Measurements from ENCODE around the gene LYPD6.

LYPD6 gene

GRCh38 chr2:149409506-149409905 is 79.1 kb downstream of the LYPD6 start:
- DNase-seq (ENCODE audit: low read depth in 3 of 3) = no peak

- no peak for DNase-seq (ENCODE audit: low read depth in 3 of 3)
These were observed 80.5 kb downstream of the LYPD6 start for GRCh38 chr2:149410701-149411484.

GRCh38 chr2:149413487-149413886 is 83.1 kb downstream of the LYPD6 start:
- no peak for DNase-seq (ENCODE audit: low read depth in 3 of 3)

DNA sequence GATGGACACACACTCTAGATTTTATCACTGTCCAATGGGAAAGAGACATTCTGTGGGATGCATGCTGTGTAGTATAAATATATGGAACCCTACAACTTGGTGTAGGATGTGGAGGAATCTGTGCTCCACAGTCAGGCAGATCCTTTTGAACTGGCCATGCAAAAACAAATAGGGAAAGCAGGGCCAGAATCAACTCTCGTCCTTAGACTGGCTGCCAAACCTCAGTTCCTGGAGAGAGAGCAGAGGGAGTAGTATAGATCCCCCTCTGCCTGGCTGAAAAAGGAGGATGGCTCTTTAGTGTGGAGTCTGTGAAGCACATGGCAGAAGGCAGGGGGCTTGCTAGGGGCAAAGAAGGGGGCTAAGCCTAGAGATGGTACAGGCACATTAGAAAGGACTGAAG is 84.7 kb downstream of the LYPD6 start:
- no peak for DNase-seq (ENCODE audit: low read depth in 3 of 3)

DNA sequence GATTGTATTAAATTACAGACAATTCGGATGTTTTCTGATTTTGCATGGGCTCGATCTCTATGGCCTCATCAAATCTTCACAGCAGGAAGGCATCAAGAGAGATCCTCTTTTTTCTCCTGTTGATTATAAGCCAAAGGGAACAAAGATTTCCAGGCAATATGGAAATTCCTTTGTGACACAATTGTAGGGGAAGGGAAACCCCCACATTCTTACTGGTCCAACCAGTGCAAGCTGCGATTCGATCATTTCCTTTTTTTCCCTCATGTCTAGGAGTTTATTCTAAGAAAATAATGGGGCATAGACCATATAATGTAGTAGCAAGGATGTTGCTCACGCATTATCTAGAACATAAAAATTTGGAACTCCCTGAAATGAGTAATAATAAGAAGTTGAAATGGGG is 87.7 kb downstream of the LYPD6 start:
- no peak for DNase-seq (ENCODE audit: low read depth in 3 of 3)

DNA sequence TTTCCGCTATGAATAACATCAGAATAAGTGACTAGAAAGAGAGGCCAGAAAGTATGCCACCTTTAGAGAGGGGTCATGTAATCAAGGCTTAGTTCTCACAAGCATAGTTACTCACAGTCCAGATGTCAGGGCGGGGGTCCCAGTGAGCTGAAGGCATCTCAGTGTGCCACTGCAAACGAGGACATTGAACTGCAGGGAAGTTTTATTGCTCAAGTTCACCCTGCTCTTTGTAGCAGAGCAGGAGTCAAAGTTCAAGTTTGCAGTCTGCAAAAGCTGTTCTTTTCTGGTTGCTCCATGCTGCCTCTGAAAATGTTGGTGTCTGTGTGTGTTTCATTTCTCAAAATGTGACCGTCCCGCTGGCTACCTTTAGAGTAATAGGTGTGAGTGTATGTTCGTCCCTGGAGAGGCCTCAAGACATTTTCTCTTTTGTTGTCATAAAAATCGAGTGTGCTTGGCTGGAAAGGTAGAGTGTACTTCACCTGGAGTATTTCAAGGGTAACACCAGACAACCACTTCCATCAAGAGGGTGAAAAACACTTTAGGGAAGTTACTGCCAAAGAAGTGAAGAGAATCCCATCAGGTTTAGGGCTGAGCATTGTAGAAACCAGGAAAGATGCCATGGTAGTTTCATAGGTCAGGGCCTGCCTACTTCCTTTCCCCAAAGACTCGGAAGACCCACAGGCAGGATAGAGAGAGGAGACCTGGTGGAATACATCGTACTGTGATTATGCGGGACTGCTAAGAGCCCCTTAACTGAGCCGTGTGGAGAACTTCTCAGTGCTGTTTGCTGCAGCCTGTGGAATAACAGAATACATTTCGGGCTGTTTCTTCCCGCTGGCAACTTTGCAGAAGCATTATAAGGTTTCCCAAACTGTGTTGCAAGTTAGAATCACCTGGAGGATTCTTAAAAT is 89.9 kb downstream of the LYPD6 start:
- DNase-seq (ENCODE audit: low read depth in 3 of 3) = no peak

DNA sequence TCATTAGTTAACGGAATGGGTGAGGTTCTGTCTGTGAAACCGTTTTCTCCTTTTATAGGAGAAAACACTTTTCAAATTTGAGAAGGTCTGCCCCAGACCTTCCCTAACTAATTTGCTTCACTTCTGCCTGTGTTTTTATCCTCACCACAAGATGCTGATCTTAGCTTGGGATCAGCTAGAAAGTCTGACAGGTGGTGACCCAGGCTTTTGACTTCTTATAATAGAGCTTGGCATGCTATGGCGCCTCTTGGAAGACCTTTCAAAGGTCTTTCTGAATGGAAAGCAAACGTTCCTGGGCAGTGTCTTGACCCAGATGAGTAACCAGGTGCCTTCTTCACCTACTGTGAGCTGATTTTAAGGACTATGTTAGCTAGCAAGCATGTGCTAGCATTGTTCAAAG is 91.4 kb downstream of the LYPD6 start:
- no peak for DNase-seq (ENCODE audit: low read depth in 3 of 3)

DNA sequence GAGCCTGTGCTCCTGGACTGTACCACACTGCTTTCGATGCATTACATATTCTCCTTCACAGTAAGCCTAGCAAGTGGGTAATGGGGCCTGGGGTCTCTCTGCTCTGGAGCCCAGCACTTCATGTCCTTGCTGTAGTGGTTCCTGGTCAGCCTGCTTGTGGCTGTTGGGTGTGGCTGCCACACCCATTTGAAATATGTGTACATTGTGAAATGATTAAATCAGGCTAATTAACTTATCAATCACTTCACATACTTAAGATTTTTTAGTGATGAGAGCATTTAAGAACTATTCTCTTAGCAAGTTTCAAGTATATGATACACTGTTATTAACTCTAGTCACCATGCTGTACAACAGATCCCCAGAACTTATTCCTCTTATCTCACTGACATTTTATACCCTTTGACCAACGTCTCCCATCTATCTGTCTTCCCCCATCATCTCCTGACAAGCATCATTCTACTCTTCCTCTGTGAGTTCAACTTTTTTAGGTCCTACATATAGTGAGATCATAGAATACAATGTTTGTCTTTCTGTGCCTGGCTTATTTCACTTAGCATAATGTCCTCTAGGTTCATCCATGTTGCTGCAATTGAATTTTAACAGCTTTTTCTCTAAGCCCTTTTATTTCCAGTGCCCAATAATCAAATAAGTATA is 92.1 kb downstream of the LYPD6 start:
- no peak for DNase-seq (ENCODE audit: low read depth in 3 of 3)

- DNase-seq (ENCODE audit: low read depth in 3 of 3) = no peak
These were observed 92.6 kb downstream of the LYPD6 start for GRCh38 chr2:149422991-149423338.

DNA sequence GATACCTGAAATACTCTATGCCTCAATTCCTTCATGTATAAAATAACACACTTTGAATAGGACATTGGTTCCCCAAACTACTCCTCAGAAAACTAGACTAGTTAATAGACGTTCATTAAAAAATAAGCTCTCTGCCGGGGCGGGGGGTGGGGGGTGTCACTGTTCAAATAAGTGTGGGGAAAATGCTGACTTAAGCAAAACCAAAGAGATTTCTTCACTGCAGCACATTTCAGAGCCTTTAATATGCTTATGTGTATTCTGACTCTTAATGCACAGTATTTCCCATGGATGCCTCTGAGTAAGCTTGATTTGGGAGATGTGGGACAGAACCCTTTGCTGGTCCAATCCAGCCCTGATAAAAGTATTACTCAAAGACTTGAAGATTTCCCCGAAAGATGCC is 93.2 kb downstream of the LYPD6 start:
- DNase-seq (ENCODE audit: low read depth in 3 of 3) = no peak

DNA sequence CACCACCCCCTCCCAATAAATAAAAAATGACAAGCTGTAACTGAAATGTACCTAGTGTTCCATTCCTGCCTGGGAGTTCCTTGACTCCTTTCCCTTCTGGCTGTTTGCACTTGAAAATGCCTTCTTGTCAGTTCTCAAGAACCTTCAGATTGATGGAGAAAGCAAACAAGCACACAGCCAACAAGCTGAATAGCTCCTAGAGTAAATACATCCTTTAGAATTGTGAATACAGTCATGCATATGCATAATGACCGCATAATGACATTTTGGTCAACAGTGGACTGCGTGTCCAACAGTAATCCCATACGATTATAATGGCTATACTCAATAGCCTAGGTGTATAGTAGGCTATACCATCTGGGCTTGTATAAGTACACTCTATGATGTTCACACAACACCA is 97.0 kb downstream of the LYPD6 start:
- DNase-seq (ENCODE audit: low read depth in 3 of 3) = no peak

GRCh38 chr2:149428783-149429182 is 98.4 kb downstream of the LYPD6 start:
- DNase-seq (ENCODE audit: low read depth in 3 of 3) = no peak

DNA sequence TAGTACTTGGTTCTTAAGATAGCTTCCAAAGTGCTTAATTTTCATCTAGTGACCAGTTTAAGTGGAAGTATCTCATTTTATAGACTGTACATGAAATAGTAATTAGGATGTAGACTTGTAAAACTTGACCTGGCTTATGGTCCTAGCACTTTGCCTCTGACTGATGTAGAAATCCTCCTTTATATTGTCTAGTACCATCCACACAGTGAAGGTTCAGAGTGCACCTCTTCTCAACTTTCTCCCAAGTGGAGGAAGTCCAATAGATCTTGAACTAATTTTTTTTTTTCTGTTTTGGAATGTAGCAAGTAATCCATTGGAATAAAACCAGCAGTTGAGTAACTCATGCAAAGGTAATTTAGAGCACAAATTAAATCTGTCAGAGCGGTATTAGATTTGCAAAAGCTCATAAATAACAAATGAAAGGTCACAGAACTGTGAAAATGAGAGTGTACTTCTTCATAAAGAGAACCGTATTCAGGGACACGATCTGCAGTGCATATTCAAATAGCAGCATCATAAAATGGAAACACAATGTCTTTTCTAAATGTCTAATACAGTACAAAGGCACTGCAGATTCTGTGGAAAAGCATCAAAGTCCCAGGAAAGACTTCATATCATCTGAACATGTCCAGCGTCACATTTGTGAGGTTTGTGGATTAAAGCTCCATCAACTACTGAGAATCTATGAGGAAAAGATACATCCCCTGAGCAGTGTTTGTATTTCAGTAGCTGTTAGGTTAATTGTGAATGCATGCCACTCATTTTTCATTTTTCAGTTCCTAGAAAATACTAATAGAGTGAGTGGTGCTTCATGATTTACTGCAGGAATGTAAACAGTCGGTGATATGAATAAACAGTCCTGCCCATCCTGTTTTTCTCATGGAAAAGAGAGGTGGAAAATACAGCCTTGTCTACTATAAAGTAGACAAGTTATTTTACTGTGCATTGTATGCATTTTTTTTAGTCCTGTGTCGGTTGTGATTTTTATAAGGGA is 100.7 kb downstream of the LYPD6 start:
- no peak for DNase-seq (ENCODE audit: low read depth in 3 of 3)

DNA sequence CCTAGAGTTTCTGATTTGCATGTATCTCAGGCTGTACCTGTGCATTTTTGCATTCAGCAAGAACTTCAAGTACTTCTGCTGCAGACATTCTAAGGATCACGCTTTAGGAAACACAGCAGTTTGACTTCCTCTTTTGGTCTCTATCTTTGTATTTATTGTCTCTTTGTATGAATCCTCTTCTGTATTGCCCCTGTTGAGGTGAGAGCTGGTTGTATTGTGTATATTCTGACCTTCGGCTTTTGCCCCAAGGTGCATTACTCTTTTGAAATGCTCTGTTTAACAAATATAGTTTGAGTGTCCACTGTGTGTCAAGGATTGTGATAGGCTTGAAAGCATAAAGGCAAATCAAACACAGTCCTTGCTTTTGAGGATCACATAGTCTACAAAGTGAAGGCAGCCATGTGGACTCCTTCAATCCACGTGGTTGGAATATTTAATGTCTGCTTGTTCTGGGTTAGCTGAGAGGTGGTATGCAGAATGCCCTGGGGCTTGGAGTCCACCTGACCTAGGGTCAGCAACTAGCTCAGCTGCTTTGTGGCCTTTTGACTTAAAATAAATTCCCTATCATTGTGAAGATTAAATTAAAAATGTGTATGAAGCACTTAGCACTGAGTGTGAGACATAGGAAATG is 108.1 kb downstream of the LYPD6 start:
- DNase-seq (ENCODE audit: low read depth in 3 of 3) = no peak

DNA sequence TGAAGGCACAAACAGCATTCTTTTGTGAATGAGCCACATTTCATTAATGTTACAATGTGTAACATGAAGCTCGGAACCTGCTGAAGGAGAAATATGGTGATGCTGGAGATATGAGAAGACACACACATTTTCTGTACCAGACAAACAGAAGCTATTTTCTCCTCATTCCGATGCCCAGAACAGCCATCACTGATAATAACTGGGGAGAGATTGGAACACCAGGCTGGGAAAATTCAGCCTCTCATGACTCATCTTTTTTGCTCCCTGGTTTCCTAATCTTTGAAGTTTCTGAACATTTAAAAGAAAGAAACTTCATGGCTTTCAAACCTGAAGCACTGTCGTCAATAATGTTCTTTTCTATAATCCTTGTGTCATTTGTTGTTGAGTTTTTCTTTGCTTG is 110.9 kb downstream of the LYPD6 start:
- no peak for DNase-seq (ENCODE audit: low read depth in 3 of 3)

DNA sequence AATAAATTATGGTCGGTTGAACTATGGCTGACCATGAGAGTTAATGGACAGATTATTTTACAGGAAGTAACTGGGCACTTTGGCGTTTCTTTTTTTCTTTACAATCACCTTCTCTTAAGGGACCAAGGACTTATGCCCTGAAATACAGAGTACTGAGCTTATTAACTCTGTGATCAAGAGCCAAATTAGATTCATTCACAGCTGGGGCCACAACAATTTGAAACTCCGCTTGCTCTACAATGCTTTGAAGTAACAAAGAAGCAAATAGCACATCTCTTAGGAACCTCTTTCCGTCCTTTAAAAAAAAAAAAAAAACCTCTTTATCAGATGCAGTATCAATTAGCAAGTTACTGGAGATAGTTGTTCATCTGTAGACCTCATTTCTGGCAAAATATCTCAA is 112.0 kb downstream of the LYPD6 start:
- DNase-seq (ENCODE audit: low read depth in 3 of 3) = no peak

DNA sequence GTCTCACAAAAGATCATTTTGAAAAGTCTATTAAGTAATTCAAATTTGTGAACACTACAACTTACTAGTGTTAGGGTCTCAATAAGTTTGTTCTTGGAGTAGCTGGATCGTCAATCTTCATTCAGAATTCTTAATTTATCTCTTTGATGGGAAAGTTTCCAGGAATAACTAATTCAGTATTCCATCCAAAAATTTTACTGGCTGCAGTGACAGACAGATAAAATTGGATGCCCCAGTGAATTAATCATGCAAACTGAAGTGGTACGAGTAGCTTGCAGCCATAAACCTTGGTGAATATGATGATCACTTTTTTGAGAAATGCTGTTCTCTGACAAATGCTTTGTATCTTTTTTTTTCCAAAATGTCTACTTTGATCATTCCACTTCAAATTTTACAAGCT is 112.8 kb downstream of the LYPD6 start:
- DNase-seq (ENCODE audit: low read depth in 3 of 3) = no peak

DNA sequence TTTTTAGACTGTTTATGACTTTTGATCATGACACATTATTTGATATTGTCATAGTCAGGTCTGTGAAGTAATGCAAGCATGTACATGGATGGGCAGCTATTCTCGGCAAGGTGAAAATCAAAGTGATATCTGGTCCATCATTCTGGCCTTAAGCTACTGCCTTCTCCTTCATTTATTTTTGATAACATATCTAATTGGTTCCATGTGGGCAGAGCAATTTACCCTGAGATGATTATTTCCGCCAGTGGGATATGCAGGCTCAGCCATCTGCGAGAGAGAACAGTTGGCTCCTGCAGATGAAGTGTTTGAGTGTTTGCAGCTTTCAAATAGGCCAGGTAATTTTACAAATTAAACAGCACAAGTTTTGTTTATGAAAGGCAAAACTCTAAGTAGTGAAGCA is 116.4 kb downstream of the LYPD6 start:
- DNase-seq (ENCODE audit: low read depth in 3 of 3) = no peak

- no peak for DNase-seq (ENCODE audit: low read depth in 3 of 3)
These were observed 117.9 kb downstream of the LYPD6 start for GRCh38 chr2:149448315-149448714.

DNA sequence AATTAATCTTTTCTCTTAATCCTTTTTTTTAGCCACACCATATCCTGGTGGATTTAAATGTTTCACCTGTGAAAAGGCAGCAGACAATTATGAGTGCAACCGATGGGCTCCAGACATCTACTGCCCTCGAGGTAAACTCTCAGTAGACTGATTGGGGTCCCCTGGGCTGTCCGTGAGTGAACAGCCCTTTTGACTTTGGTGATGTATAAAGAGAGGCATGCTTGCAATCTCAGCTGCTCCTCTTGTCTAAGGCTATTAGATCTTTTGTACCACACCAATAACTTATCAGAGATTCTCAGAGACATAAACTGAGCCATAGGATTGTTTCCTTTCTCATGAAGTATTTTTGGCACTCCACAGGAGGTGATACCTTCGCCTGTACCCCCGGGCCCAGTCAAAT is 118.6 kb downstream of the LYPD6 start:
- DNase-seq (ENCODE audit: low read depth in 3 of 3) = no peak
